ENCODE results near the gene LHX2. TPM values are rescaled to one million over a fixed set of nuclear protein-coding genes. Genes with fewer than 3 reads are reported as not detected.

LHX2 gene
- total and polyA plus RNA-seq, 9 of the 15 experiments (the other 6 are each of a cell fraction or from before 2014, with no cell fraction given), result 0.07 TPM; not detected in 8

GRCh38 chr9:124022201-124023121 is 10.9 kb downstream of the LHX2 start (continued):
- TF ChIP-seq DEAF1 (CRISPR knock-in tag; IDR thresholded peaks at IDR 0.05) (no peak), ATF6 (CRISPR knock-in tag; IDR thresholded peaks at IDR 0.05) (no peak), GATAD2B (IDR thresholded peaks at IDR 0.05; ENCODE audit: borderline replicate concordance) (no peak), MEF2A (IDR thresholded peaks at IDR 0.05; ENCODE audit: control insufficient read depth, low read depth, low read length) (no peak), KLF10 (CRISPR knock-in tag; IDR thresholded peaks at IDR 0.05) (no peak), ERF (CRISPR knock-in tag; IDR thresholded peaks at IDR 0.05) (no peak), KAT2B (IDR thresholded peaks at IDR 0.05; ENCODE audit: low read depth, low read length) (no peak), NRF1 (conservative IDR thresholded peaks at IDR 0.05 in 1 of 2, IDR thresholded peaks at IDR 0.05 in 1 of 2) (peak; percentile 36 to 38; a peak in 2 of 4 replicates), PCBP1 (IDR thresholded peaks at IDR 0.05; ENCODE audit: low read depth, low read length, poor library complexity, severe bottlenecking) (no peak), CREM (IDR thresholded peaks at IDR 0.05; ENCODE audit: low read depth) (peak; percentile 57), ZFPM2 (CRISPR knock-in tag; IDR thresholded peaks at IDR 0.05) (no peak), STAT5B (CRISPR knock-in tag; IDR thresholded peaks at IDR 0.05) (no peak), CREB1 (IDR thresholded peaks at IDR 0.05) (peak; percentile 29; the same call in 1 of the 2 replicates), CREB1 (CRISPR knock-in tag; IDR thresholded peaks at IDR 0.05) (peak; percentile 42; the same call in 1 of the 2 replicates), ZBTB7A (IDR thresholded peaks at IDR 0.05; ENCODE audit: borderline replicate concordance, control insufficient read depth, low read depth, low read length) (0 out of 2 replicates have a peak, but pooled peaks have one; percentile 51), HEY1 (CRISPR knock-in tag; IDR thresholded peaks at IDR 0.05; ENCODE audit: borderline replicate concordance) (no peak), PHF8 (IDR thresholded peaks at IDR 0.05; ENCODE audit: borderline replicate concordance, low read length) (no peak), EHMT2 (IDR thresholded peaks at IDR 0.05) (no peak), ZBTB8A (IDR thresholded peaks at IDR 0.05; ENCODE audit: partially characterized antibody) (no peak), RFX7 (CRISPR knock-in tag; IDR thresholded peaks at IDR 0.05) (no peak), NCOA1 (IDR thresholded peaks at IDR 0.05; ENCODE audit: low read depth) (no peak), ZHX1 (conservative IDR thresholded peaks at IDR 0.05; ENCODE audit: low read length) (no peak), KDM1A (IDR thresholded peaks at IDR 0.05) (no peak)
